ENCODE data around the gene EFNA5.

EFNA5 gene

DNA sequence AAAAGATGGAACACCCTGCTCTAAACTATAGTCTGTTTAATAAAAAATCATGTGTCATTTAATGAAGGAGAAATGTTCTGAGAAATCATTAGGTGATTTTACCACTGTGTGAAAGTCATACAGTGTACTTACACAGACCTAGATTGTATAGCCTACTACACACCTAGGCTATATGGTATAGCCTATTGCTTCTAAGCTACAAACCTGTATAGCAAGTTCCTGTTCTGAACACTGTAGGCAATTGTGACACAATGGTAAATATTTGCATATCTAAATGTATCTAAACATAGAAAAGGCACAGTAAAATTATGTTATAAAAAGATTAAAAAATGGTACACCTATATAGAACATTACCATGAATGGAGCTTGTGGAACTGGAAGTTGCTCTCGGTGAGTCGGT, 40.6 kb downstream of the EFNA5 start:
- Histone ChIP-seq H3K4me3 (replicated peaks; ENCODE audit: low read depth, low read length) (no peak overlapping the region), H3K27me3 (replicated peaks; ENCODE audit: control insufficient read depth, insufficient read depth, low read length) (no peaks in the 10 kb centered on the region), H3K36me3 (ENCODE audit: control insufficient read depth, insufficient read depth, low read length) (no peaks in the 10 kb centered on the region)
- TF ChIP-seq, protein P1, sequence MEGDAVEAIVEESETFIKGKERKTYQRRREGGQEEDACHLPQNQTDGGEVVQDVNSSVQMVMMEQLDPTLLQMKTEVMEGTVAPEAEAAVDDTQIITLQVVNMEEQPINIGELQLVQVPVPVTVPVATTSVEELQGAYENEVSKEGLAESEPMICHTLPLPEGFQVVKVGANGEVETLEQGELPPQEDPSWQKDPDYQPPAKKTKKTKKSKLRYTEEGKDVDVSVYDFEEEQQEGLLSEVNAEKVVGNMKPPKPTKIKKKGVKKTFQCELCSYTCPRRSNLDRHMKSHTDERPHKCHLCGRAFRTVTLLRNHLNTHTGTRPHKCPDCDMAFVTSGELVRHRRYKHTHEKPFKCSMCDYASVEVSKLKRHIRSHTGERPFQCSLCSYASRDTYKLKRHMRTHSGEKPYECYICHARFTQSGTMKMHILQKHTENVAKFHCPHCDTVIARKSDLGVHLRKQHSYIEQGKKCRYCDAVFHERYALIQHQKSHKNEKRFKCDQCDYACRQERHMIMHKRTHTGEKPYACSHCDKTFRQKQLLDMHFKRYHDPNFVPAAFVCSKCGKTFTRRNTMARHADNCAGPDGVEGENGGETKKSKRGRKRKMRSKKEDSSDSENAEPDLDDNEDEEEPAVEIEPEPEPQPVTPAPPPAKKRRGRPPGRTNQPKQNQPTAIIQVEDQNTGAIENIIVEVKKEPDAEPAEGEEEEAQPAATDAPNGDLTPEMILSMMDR (IDR thresholded peaks at IDR 0.05; ENCODE audit: insufficient read depth, low read length, poor library complexity, severe bottlenecking) = no peak
- no peak for DNase-seq (ENCODE audit: extremely low read depth, insufficient read length)

DNA sequence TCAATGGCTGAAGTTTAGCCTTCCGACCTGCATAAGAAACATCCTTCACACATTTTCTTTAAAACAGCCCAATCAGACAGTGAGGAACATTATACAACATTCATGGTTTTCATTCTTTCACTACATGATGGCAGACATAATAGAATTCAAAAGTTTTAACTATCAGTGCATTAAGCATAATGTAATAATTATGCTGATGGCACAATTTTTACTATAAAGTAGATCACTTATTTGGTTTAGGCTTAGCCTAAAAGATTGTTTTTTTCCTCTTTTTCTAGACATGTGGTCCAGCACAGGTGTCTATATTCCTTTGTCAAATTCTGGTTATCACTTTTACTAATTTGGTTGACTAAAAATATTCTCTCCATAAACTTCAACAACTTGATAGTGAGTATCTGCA, 46.5 kb downstream of the EFNA5 start:
- no peaks in the 10 kb centered on the region for H3K27me3 ChIP-seq (replicated peaks; ENCODE audit: control insufficient read depth, insufficient read depth, low read length)
- no peak for DNase-seq (ENCODE audit: extremely low read depth, insufficient read length)
- no peaks in the 10 kb centered on the region for H3K36me3 ChIP-seq (ENCODE audit: control insufficient read depth, insufficient read depth, low read length)
- TF ChIP-seq, protein P1 (IDR thresholded peaks at IDR 0.05; ENCODE audit: insufficient read depth, low read length, poor library complexity, severe bottlenecking) = no peak
- no peak overlapping the region for H3K4me3 ChIP-seq (replicated peaks; ENCODE audit: low read depth, low read length)

DNA sequence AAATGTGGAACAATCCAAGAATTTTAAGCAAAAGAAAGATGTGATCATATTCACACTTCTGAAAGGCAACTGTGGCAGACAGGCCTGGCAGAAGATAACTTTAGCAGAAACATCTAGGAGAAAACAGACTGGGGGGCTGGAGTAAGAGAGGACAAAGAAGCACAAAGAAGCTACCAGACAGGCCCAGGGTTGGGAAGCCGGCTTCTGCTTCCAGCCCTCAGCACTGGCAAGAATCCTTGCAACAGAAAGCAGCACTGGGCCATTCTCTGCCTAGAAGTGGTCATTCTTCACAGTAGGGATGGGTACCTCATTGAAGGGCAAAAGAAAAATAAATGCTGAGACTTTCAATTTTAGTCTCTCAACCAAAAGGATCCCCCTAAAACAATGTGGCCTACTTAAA, 49.6 kb downstream of the EFNA5 start:
- TF ChIP-seq, protein P1 (IDR thresholded peaks at IDR 0.05; ENCODE audit: insufficient read depth, low read length, poor library complexity, severe bottlenecking) = no peak
- Histone ChIP-seq H3K4me3 (replicated peaks; ENCODE audit: low read depth, low read length) (no peak overlapping the region), H3K36me3 (ENCODE audit: control insufficient read depth, insufficient read depth, low read length) (no peaks in the 10 kb centered on the region)

DNA sequence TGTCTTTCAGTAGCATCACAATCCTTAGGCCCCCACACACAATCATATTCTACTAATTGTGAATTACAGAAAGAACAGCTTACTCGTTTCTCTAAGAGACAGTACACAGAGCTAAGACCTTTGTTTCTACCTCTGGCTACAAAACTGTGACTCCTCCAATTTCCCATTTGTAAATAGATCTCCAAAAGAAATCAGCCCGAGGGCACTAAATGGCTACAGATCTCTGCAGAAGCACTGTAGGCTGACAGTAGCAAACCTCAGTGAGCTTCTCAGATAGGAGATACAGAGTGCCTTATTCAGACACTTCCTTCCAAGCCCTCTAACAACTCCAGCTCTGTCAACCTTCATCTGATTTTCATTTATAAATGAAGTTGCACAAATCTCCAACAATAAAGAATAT, 51.0 kb downstream of the EFNA5 start:
- H3K27me3 ChIP-seq (replicated peaks; ENCODE audit: control insufficient read depth, insufficient read depth, low read length) = no peaks in the 10 kb centered on the region
- TF ChIP-seq, protein P1 (IDR thresholded peaks at IDR 0.05; ENCODE audit: insufficient read depth, low read length, poor library complexity, severe bottlenecking) = no peak
- no peak for DNase-seq (ENCODE audit: extremely low read depth, insufficient read length)

More for the DNA sequence above, 49.6 kb downstream of the EFNA5 start:
- DNase-seq (ENCODE audit: extremely low read depth, insufficient read length) = no peak
- no peaks in the 10 kb centered on the region for H3K27me3 ChIP-seq (replicated peaks; ENCODE audit: control insufficient read depth, insufficient read depth, low read length)

DNA sequence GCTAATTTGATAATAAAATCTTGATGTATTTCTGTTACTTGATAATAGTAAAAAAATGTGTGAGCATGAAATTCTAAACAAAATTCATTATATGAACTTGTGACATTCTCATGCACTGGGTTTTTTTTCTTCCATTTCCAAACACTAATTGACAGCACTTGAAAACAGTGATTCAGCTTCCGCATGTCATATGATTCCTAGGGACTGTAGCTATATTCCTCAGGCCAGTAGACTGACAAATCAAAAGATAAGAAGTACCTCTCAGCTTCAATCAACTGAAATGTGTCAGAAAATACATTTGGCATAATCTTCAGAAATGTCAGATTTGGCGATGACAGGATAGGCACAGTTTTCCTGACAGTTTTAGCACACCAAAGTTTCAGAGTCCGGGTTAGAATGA, 52.5 kb downstream of the EFNA5 start:
- no peaks in the 10 kb centered on the region for H3K27me3 ChIP-seq (replicated peaks; ENCODE audit: control insufficient read depth, insufficient read depth, low read length)
- H3K4me3 ChIP-seq (replicated peaks; ENCODE audit: low read depth, low read length) = no peak overlapping the region
- TF ChIP-seq, protein P1 (IDR thresholded peaks at IDR 0.05; ENCODE audit: insufficient read depth, low read length, poor library complexity, severe bottlenecking) = no peak
- DNase-seq (ENCODE audit: extremely low read depth, insufficient read length) = no peak
- H3K36me3 ChIP-seq (ENCODE audit: control insufficient read depth, insufficient read depth, low read length) = no peaks in the 10 kb centered on the region

More for the DNA sequence above, 51.0 kb downstream of the EFNA5 start:
- Histone ChIP-seq H3K36me3 (ENCODE audit: control insufficient read depth, insufficient read depth, low read length) (no peaks in the 10 kb centered on the region), H3K4me3 (replicated peaks; ENCODE audit: low read depth, low read length) (no peak overlapping the region)

DNA sequence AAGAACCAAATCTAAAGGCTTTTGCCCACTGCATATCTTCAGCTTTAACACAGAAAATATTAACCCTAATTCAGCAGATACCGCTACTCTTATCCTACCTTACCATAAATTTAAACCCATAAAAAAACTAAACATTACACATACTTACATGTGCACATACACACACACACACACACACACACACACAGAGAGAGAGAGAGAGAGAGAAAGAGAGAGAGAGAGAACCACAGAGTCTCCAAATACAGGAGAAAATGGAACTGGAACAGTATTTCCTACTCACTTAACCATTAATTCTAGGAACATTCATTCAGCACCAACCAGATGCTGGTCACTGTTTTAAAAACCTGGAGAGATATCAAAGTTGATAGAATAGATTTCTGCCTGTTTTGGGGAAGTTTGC, 53.7 kb downstream of the EFNA5 start:
- no peaks in the 10 kb centered on the region for H3K27me3 ChIP-seq (replicated peaks; ENCODE audit: control insufficient read depth, insufficient read depth, low read length)
- DNase-seq (ENCODE audit: extremely low read depth, insufficient read length) = no peak
- H3K36me3 ChIP-seq (ENCODE audit: control insufficient read depth, insufficient read depth, low read length) = no peaks in the 10 kb centered on the region
- TF ChIP-seq, protein P1 (IDR thresholded peaks at IDR 0.05; ENCODE audit: insufficient read depth, low read length, poor library complexity, severe bottlenecking) = no peak
- no peak overlapping the region for H3K4me3 ChIP-seq (replicated peaks; ENCODE audit: low read depth, low read length)

Measured in GM06990 (cell line).